IPS-18c (cell line): ENCODE results near the gene AMACR.
"Not testable (repeated sequence)": the region's sequence is repeated elsewhere in the genome, so short reads cannot be mapped to it uniquely, and the experiment has no call there.

Experiments used
- H3K4me3 ChIP-seq: 2 replicates; pipeline ENCODE4 v1.7.0; 2013; ENCODE audit warnings: low read depth, mild to moderate bottlenecking, low read length, moderate library complexity; ENCODE audit not compliant: insufficient read depth
- H3K9me3 ChIP-seq: one replicate; pipeline ENCODE4 v1.6.1; 2013; ENCODE audit warnings: mild to moderate bottlenecking, low read length, moderate library complexity; ENCODE audit not compliant: control insufficient read depth, insufficient read depth

Gene AMACR

GRCh38 chr5:34039398-34040157, 31.7 kb upstream of the AMACR start:
- no peak overlapping the region for H3K4me3 ChIP-seq
- no peaks in the 10 kb centered on the region for H3K9me3 ChIP-seq

GRCh38 chr5:34038838-34039237, 31.0 kb upstream of the AMACR start:
- H3K4me3 ChIP-seq = no peak overlapping the region
- no peaks in the 10 kb centered on the region for H3K9me3 ChIP-seq

- Histone ChIP-seq H3K9me3 (no peaks in the 10 kb centered on the region), H3K4me3 (no peak overlapping the region)
These were observed 30.5 kb upstream of the AMACR start for GRCh38 chr5:34038390-34038789.

DNA sequence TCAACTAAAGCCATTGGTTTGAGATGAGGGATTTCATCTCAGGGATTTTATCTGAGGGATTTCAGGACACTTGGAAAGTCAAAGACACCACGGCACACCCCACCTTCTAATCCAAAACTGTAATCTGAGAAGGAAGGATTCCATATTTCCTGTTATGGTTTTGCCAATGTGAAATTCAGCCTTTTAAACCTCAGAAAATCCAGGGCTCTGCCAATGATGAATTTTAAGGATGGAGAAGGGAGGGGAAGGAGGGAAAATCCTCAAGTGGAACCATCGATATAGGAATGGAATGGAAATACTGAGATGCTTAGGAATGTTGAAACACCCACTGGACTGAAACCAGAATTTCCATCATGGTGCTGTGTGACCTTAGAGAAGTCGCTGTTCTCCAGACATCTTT, 29.9 kb upstream of the AMACR start:
- no peaks in the 10 kb centered on the region for H3K9me3 ChIP-seq
- no peak overlapping the region for H3K4me3 ChIP-seq

- H3K4me3 ChIP-seq = no peak overlapping the region
- no peaks in the 10 kb centered on the region for H3K9me3 ChIP-seq
These were observed 27.9 kb upstream of the AMACR start for GRCh38 chr5:34035756-34036155.

DNA sequence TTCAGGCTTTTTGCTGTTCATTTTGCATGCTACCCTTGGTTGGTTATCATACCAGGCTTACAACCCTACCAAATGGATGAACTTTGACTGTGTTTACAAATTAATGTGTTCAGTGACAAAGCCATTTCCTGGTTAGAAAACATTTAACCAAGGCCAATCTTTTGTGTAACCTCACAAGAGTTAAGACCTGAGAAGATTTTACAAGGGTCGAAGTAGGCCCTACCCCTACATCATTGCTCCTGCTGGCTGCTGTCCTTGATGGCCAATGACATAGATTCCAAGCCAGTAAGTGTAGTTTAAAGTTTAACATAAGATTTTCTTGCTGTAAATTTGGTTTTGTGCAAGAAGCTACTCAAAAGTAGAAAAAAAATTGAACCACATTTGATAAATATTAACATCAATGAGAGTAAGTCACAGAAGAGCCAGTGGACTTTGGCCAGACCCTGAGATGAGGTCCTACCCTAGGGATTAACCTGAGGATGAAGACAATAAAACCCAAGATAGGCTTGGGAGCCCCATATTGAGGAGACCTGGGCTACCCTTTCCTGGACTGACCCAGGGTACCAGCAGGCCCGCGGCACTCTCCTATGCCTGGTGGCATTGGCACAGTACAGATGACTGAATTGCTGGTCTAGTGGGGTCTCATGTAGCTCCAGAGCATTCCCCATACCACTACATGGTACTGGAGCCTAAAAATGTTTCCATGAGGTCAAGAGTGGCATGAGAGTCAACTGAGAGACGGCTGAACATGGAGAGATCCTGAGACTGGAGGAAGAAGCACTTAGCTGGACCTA, 26.9 kb upstream of the AMACR start:
- Histone ChIP-seq H3K9me3 (no peaks in the 10 kb centered on the region), H3K4me3 (no peak overlapping the region)

DNA sequence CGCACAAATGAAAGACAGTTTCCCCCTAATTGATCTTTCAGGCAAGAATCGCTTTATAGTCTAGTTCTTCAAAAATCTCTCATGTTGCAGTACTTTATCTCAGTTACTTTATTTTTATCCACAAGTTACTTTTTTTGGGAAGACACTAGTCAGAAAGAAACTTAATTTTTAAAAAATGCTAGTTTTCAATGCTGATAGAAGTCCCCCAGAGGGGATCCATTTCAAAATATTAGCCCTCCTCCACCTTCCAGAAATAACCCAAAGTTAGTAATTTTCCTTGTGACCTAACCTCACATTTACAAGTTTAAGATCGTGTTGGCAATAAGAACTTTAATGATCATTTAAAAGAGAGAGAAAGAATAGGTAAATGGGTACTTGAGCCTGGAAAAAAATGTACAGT, 24.1 kb upstream of the AMACR start:
- no peak overlapping the region for H3K4me3 ChIP-seq
- no peaks in the 10 kb centered on the region for H3K9me3 ChIP-seq

DNA sequence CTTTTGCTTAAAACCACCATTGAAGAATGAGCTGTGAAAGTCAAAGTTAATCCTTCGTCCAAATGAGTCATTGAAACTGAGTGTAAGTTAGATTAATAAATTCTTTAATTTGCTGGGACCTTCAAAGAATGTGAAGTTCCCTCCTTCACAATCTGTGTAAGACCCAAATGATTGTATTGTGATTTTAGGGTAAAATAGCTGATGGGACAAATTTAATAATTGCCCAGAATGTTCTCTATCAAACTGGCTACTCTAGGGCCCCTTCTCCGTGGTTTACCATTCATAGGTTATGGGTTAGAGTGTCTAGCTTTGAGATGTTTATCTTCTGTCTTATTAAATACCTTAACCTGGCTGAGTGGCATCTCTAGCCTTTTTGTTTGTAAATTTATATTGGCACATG, 23.3 kb upstream of the AMACR start:
- Histone ChIP-seq H3K9me3 (no peaks in the 10 kb centered on the region), H3K4me3 (no peak overlapping the region)

DNA sequence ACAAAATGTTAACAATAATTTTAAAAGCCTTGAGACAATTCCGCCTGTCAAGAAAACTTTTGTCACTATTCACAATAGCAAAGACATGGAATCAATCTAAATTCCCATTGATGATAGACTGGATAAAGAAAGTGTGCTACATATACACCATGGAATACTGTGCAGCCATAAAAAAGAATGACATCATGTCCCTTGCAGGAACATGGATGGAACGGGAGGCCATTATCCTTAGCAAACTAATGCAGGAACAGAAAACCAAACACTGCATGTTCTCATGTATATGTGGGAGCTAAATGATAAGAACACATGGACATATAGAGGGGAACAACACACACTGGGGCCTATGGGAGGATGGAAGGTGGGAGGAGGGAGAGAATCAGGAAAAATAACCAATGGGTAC, 22.7 kb upstream of the AMACR start:
- H3K4me3 ChIP-seq, H3K9me3 ChIP-seq: not testable (repeated sequence)

DNA sequence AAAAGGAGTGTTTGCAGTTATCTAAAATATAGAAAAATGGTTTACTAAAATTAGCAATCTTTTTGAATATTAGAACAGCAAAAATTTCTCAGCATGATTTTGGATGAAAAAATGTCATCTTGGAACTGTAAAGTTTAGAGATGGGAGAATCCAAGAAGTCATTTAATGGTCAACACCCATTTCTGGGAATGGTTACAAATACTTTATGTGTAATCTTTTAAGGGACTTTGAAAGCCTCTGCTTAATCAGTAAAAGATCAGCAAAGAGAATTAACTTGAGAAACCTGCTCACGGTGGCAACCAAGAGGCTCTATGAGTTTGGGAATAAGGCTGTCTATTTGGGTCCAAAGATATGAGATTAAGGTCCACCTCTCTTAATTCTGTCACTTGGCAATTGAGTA, 22.2 kb upstream of the AMACR start:
- Histone ChIP-seq H3K4me3 (no peak overlapping the region), H3K9me3 (no peaks in the 10 kb centered on the region)

DNA sequence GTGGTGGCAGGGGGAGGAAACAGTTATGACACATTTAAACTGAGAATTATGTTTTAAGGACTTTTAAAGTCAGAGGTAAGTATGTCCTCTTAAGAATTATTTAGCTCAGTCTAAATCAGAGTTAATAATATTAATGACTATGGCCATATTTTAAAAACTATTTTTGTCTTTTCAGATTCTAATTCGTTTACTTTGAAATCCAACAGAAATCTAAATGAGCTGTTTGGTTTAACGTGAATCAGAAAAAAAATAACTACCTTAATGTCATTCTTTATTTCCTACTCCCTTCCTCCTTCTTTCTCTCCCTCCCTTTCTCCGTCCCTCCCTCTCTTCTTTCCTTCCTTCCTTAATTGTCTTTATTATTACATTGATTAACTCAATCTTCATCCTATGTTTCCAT, 20.5 kb upstream of the AMACR start:
- no peak overlapping the region for H3K4me3 ChIP-seq
- H3K9me3 ChIP-seq = no peaks in the 10 kb centered on the region

- Histone ChIP-seq H3K4me3 (no peak overlapping the region), H3K9me3 (no peaks in the 10 kb centered on the region)
These were observed 18.4 kb upstream of the AMACR start for GRCh38 chr5:34026089-34026761.

DNA sequence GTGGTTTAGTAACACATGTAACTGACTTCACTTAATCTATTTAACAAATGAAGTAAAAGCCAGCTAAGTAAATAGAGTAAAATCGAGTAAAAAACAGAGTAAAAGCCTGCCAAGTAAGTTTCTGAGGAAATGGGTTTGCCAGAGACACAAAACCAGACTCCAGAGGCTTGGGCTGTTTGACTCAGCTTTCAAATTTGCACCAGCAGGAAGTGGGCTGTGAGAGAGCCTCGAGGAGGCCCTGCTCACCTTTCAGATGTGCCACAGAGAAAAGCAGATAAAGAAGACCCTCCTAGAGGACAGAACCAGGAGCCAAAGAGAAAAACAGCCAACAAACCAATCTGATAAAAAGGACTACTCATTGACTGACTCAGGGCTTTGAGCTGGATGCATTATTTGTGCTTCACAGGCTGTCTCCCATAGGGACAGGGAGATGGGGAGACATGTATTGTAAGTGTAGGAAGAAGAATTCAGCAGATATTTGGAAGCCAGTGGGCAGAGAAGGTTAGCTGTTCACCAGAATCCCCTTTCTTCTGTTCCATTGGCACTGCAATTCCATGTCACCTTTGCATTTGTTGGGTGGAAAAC, 14.4 kb upstream of the AMACR start:
- Histone ChIP-seq H3K4me3 (no peak overlapping the region), H3K9me3 (no peaks in the 10 kb centered on the region)

GRCh38 chr5:34021334-34021733, 13.5 kb upstream of the AMACR start:
- Histone ChIP-seq H3K4me3 (no peak overlapping the region), H3K9me3 (no peaks in the 10 kb centered on the region)

DNA sequence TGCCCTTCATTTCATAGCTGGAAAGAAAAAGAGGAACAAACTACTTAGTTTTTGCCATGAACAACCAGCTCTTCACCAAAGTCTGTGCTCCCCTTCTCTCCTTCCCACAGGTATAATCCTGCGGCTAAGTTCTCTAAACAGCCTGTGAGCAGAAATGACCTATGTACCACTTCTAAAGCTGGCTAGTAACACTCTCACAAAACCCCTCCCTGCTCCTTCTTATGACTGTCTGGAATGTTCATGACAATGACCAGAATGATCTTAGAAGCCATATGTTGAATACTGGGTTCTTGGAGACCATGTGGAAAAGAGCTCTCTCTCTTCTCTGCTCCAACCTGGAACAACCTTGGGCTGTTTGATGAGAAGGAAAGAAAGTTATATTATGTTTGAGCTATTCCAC, 12.9 kb upstream of the AMACR start:
- Histone ChIP-seq H3K4me3 (no peak overlapping the region), H3K9me3 (no peaks in the 10 kb centered on the region)

- Histone ChIP-seq H3K9me3 (no peaks in the 10 kb centered on the region), H3K4me3 (no peak overlapping the region)
These were observed 9.4 kb upstream of the AMACR start for GRCh38 chr5:34017254-34017653.

DNA sequence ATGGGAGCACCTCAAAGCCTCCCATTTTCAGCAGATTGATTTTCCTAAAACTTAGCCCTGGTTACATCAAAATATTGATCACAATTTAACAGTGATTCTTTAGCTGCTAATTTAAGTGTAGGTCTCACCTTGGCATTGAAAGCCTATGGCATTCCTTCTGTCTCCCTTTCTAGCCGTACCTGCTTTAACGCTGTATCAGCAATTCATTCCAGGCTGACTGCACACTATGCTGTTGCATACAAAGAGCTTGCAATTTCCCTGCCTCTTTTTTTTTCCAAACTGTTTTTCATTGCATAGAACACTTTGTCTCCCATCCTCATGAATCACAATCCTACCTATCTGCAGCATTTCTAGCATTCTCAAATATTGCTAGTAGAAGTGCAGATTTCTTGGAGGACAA, 8.9 kb upstream of the AMACR start:
- Histone ChIP-seq H3K4me3 (no peak overlapping the region), H3K9me3 (no peaks in the 10 kb centered on the region)

- no peaks in the 10 kb centered on the region for H3K9me3 ChIP-seq
- no peak overlapping the region for H3K4me3 ChIP-seq
These were observed 8.4 kb upstream of the AMACR start for GRCh38 chr5:34016222-34016621.
